GM12872 (cell line): ENCODE results near the gene FOXP2.

Experiments used
- TF ChIP-seq, protein P1 (sequence below): IDR thresholded peaks from 3 replicates; pipeline ENCODE4 v1.5.1; 2011; ENCODE audit warnings: low read depth, mild to moderate bottlenecking, low read length, moderate library complexity; ENCODE audit not compliant: insufficient read depth

FOXP2 gene

DNA sequence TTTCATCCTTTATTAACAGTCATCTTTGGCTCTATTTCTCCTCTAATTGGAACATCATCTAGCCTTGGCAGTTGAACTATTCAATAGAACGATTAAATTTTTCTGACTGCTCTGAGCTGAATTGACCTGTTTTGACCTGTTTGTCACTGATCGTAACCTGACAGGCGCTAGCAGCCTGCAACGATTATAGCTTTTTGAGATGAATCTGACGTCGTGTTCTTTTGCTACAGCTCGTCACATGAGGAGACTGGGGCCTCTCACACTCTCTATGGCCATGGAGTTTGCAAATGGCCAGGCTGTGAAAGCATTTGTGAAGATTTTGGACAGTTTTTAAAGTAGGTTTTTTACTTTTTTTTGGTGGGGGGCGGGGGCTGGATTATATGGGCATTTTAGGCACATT, 229.8 kb downstream of the FOXP2 start:
- TF ChIP-seq, protein P1, sequence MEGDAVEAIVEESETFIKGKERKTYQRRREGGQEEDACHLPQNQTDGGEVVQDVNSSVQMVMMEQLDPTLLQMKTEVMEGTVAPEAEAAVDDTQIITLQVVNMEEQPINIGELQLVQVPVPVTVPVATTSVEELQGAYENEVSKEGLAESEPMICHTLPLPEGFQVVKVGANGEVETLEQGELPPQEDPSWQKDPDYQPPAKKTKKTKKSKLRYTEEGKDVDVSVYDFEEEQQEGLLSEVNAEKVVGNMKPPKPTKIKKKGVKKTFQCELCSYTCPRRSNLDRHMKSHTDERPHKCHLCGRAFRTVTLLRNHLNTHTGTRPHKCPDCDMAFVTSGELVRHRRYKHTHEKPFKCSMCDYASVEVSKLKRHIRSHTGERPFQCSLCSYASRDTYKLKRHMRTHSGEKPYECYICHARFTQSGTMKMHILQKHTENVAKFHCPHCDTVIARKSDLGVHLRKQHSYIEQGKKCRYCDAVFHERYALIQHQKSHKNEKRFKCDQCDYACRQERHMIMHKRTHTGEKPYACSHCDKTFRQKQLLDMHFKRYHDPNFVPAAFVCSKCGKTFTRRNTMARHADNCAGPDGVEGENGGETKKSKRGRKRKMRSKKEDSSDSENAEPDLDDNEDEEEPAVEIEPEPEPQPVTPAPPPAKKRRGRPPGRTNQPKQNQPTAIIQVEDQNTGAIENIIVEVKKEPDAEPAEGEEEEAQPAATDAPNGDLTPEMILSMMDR: no peak

DNA sequence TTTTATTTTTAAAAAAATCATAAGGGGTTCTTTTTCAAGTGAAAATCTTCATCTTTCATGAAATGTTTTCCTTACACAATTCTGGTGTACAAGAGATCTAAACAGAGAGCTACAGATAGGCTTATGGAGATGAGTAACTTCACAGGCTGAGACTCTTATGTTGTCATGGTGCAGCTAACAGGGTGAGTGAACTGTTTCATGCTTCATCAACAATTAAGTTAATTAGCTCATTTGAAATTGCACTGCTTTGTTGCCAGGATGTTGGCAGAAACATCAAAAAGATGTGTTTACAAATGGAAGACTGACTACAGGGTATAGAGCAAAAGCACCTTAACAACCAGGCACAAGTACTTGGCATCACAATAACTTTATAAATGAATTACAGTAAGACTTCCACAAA, 230.8 kb downstream of the FOXP2 start:
- TF ChIP-seq, protein P1: no peak

DNA sequence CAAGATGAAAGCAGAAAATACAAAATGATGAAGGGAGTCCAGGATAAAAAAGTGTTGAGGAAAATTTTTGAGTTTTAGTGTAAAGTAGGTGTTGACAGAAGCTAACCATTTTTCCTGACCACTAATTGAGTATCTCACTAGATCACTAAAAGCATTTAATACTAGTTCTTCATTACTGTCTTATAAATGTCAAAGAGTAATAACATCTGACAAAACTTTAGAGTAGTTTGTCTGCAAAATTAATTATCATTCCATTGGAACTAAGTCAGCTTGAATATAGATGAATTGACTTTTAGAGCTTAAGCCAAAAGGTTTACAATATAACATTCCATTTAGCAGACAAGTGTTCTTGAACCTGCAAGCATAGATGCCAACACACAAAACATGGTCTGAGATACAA, 232.9 kb downstream of the FOXP2 start:
- TF ChIP-seq, protein P1: no peak

DNA sequence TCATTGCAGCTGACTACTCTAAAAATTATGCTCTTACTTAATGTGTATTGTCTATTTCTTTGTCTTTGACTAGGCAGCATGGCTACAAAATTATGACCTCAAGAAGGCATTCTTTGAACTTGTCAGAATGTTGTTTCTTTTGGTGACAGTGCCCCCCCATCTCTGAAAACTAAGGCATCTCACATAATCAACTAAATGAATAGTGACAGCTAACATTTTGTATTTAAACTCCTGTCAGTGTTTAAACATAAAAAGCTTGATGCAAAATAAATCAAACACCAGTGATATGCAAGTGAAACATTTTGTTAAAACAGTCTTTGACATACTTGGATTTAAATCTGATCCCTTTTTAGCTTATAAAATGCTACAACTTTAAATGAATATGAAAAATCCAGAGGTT, 233.5 kb downstream of the FOXP2 start:
- TF ChIP-seq, protein P1: no peak

DNA sequence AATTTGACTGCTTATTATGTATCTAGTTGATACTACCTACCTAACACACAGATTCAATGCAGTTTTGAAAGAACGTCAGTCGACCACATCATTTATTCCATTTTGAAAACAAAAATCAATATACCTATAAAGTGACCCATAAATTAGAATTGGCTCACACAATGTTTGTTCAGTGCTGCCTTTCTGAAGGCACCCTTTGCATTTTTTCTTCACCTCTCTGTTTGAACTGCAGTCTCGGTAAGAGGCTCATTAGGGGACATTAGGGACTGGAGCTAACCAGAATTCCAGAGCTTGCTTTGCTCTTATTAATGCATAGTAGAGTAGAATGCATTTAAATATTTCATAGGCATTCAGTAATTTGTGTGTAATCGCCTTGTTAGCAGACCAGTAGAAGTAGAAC, 234.1 kb downstream of the FOXP2 start:
- TF ChIP-seq, protein P1: no peak

DNA sequence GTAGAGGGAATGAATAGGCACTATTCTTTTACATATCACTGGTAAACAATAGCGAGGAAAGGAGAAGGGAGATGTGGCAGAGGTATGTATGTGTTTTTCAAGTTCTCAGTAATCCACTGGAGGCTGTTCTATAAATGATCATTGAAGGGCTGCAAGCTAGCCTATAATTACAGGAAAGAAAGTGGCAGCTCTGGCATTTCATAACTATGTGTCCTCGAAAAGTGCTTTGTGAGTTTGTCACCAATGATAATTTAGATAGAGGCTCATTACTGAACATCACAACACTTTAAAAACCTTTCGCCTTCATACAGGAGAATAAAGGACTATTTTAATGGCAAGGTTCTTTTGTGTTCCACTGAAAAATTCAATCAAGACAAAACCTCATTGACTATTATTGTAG, 235.1 kb downstream of the FOXP2 start:
- TF ChIP-seq, protein P1: no peak

DNA sequence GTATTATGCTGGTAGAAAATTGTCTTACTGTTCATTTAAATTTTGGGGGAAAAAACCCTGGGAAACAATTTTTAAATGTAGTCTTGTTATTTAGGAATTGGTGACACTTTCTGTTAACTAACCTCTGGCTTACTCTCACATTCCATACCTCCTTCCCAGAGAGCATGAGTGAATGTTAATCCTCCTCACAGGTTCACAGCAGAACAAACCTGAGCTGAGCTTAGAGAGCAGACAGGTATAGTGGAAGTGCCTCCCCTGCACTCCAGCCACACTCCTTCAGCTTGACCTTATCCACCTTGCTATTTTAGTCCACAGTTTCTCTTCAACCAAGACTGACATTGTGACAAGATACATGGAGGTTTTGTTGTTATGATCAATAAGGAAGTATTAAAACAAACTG, 235.9 kb downstream of the FOXP2 start:
- TF ChIP-seq, protein P1: no peak

DNA sequence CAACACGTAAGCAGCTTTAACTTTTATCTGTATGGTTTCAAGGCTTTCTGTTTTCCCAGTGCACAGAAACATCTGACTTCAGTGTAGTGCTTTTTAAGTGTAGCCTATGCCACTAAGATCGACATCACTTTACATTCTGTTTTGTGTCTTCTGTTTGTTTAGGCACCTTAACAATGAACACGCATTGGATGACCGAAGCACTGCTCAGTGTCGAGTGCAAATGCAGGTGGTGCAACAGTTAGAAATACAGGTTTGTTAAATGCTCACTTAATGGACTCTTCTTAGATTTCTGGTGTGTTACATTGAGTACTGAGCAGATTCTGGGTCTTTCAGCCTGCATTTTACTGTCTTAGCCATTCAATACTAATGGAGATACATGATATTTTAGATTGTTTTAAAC, 237.4 kb downstream of the FOXP2 start:
- TF ChIP-seq, protein P1: no peak
